ENCODE measurements around the gene ANAPC10. TPM values are rescaled to one million over a fixed set of nuclear protein-coding genes. Genes with fewer than 3 reads are reported as not detected.

ANAPC10 gene
- total RNA-seq, 8 experiments from 2014 or later = 17.8 to 41.8 (median 24.5) TPM

GRCh38 chr4:144970597-144970996 lies 127.4 kb downstream of the ANAPC10 start:
- Histone ChIP-seq H3K4me1 (replicated peaks in 1 of 2) (no peaks in the 10 kb centered on the region), H3K27ac (no peak overlapping the region), H3K4me3 (no peak overlapping the region)
- in situ Hi-C loops (cut with MboI; ENCODE audit: low pct_unique_long_range_greater_than_20kb in 2 of 9, low sequenced_read_pairs in 9 of 9, unreplicated experiment in 9 of 9) = no loop called here
- WGBS, 10 experiments = 14 to 100% (median 82%) methylated on average over 1 of the region's 1 CpG; no CpG with 5 or more reads in 1 of the 10 experiments
- no peak for ATAC-seq (replicated peaks in 6 of 8)

DNA sequence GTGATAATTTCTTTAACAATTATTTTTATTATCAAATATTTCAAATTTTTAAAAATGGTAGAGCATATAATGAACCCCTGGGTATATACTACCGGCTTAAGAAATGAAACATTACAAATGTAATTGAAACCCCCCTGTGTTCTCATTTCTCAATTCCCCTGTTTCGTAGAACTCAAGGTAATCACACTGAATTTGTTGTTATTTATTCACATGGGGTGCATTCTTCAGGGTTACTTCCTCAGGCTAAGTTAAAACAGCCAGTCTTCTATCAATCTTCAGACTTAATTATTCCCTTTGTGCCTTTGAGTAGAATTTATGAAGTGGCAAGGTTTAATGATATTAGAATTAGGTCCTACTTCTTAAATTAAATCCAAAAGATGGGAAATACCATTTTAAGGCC lies 128.2 kb downstream of the ANAPC10 start:
- Histone ChIP-seq H3K4me3 (no peak overlapping the region), H3K27ac (no peak overlapping the region), H3K4me1 (replicated peaks in 1 of 2) (no peaks in the 10 kb centered on the region)
- WGBS, 10 experiments = 40 to 100% (median 84%) methylated on average over 1 to 2 of the region's 2 CpGs; no CpG with 5 or more reads in 1 of the 10 experiments
- ATAC-seq (replicated peaks in 6 of 8) = no peak
- in situ Hi-C loops (cut with MboI; ENCODE audit: low pct_unique_long_range_greater_than_20kb in 2 of 9, low sequenced_read_pairs in 9 of 9, unreplicated experiment in 9 of 9) = no loop called here

GRCh38 chr4:144968606-144969005 lies 129.4 kb downstream of the ANAPC10 start:
- WGBS, 10 experiments = 29 to 100% (median 81%) methylated on average over 1 to 3 of the region's 3 CpGs
- in situ Hi-C loops (cut with MboI; ENCODE audit: low pct_unique_long_range_greater_than_20kb in 2 of 9, low sequenced_read_pairs in 9 of 9, unreplicated experiment in 9 of 9) = no loop called here
- Histone ChIP-seq H3K4me3 (no peak overlapping the region), H3K4me1 (replicated peaks in 1 of 2) (no peaks in the 10 kb centered on the region), H3K27ac (no peak overlapping the region)
- no peak for ATAC-seq (replicated peaks in 6 of 8)

GRCh38 chr4:144967161-144967560 lies 130.8 kb downstream of the ANAPC10 start:
- ATAC-seq (replicated peaks in 6 of 8) = no peak
- Histone ChIP-seq H3K27ac (no peak overlapping the region), H3K4me1 (replicated peaks in 1 of 2) (no peaks in the 10 kb centered on the region), H3K4me3 (no peak overlapping the region)
- in situ Hi-C loops (cut with MboI; ENCODE audit: low pct_unique_long_range_greater_than_20kb in 2 of 9, low sequenced_read_pairs in 9 of 9, unreplicated experiment in 9 of 9) = no loop called here
- 63 to 97% (median 93%) methylated on average over 2 to 4 of the region's 4 CpGs for WGBS, 10 experiments

DNA sequence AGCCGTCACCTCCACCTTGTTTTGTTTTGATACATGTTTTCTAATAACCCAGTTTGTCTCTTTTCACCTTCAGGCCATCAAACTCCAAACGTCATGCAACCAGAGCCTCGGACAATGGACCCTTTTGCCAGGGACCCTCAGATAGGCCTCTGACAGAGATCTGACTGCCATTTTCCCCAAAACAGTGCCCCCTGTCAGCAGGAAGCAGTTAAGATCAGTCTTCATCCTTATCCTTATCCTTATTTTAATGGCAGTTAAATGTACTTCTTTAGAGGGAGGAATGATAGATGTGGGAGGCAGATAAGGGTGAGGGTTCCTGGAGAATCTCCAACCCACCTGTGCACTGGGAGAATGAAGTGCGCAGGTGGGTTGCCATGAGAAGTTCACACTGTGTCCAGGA lies 135.7 kb downstream of the ANAPC10 start:
- no peak for ATAC-seq (replicated peaks in 6 of 8)
- no peak overlapping the region for H3K27ac ChIP-seq
- H3K4me3 ChIP-seq = no peak overlapping the region
- in situ Hi-C loops (cut with MboI; ENCODE audit: low pct_unique_long_range_greater_than_20kb in 2 of 9, low sequenced_read_pairs in 9 of 9, unreplicated experiment in 9 of 9) = no loop called here
- 63 to 100% (median 90%) methylated on average over 1 to 4 of the region's 4 CpGs; no CpG with 5 or more reads in 1 of the 10 experiments for WGBS, 10 experiments
- H3K4me1 ChIP-seq (replicated peaks in 1 of 2) = no peaks in the 10 kb centered on the region

DNA sequence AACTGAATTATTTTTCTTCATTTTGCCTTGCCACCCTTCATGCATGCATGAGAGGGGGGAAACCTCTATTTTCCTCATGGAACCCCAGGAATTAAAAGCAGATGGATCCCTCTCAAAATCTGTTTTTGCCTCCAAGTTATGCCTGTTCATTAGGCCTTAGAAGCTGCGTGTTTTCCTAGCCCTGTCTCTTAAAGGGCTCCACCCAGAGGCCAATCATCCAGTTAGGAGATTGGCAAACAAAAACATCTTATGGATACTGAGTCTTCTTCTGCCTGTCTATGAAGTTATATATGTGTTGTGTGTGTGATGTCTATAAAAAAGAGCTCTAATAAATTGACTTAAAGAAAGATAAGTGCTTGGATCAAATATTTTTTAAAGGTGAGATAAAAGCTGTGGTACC lies 142.9 kb downstream of the ANAPC10 start:
- in situ Hi-C loops (cut with MboI; ENCODE audit: low pct_unique_long_range_greater_than_20kb in 2 of 9, low sequenced_read_pairs in 9 of 9, unreplicated experiment in 9 of 9) = no loop called here
- Histone ChIP-seq H3K27ac (no peak overlapping the region), H3K4me3 (no peak overlapping the region), H3K4me1 (replicated peaks in 1 of 2) (no peaks in the 10 kb centered on the region)
- no peak for ATAC-seq (replicated peaks in 6 of 8)
- 0 to 100% (median 75%) methylated on average over 1 of the region's 1 CpG; no CpG with 5 or more reads in 2 of the 10 experiments for WGBS, 10 experiments

GRCh38 chr4:144954230-144954629 lies 143.8 kb downstream of the ANAPC10 start:
- Histone ChIP-seq H3K27ac (no peak overlapping the region), H3K4me3 (no peak overlapping the region), H3K4me1 (replicated peaks in 1 of 2) (no peaks in the 10 kb centered on the region)
- peak in 2 of 8 experiments; percentile 26 to 80 for ATAC-seq (replicated peaks in 6 of 8)
- WGBS, 10 experiments = 0 to 80% (median 60%) methylated on average over 1 of the region's 1 CpG; no CpG with 5 or more reads in 7 of the 10 experiments
- in situ Hi-C loops (cut with MboI; ENCODE audit: low pct_unique_long_range_greater_than_20kb in 2 of 9, low sequenced_read_pairs in 9 of 9, unreplicated experiment in 9 of 9) = no loop called here

GRCh38 chr4:144948421-144948820 lies 149.6 kb downstream of the ANAPC10 start:
- H3K4me3 ChIP-seq = no peak overlapping the region
- ATAC-seq (replicated peaks in 6 of 8) = no peak
- H3K27ac ChIP-seq = no peak overlapping the region
- in situ Hi-C loops (cut with MboI; ENCODE audit: low pct_unique_long_range_greater_than_20kb in 2 of 9, low sequenced_read_pairs in 9 of 9, unreplicated experiment in 9 of 9) = no loop called here
- peaks cover 0 to 2% of the 10 kb centered on the region in 2 donors for H3K4me1 ChIP-seq (replicated peaks in 1 of 2)
- 0 to 80% (median 45%) methylated on average over 1 to 5 of the region's 5 CpGs for WGBS, 10 experiments

GRCh38 chr4:144948009-144948408 lies 150.0 kb downstream of the ANAPC10 start:
- ATAC-seq (replicated peaks in 6 of 8) = no peak
- in situ Hi-C loops (cut with MboI; ENCODE audit: low pct_unique_long_range_greater_than_20kb in 2 of 9, low sequenced_read_pairs in 9 of 9, unreplicated experiment in 9 of 9) = no loop called here
- 14 to 86% (median 40%) methylated on average over 1 to 2 of the region's 2 CpGs; no CpG with 5 or more reads in 5 of the 10 experiments for WGBS, 10 experiments
- Histone ChIP-seq H3K4me1 (replicated peaks in 1 of 2) (peaks cover 0 to 2% of the 10 kb centered on the region in 2 donors), H3K4me3 (no peak overlapping the region), H3K27ac (no peak overlapping the region)

Other genes starting within 250 kb of the ANAPC10 start
- 100 to 1,000 TPM in 1 of 8 experiments, 10 to 100 TPM in 7; 61.4 to 117 (median 68.9) TPM for gene ABCE1, start 115 bp upstream of the ANAPC10 start, total RNA-seq
- 10 to 100 TPM; 17.4 to 52.4 (median 21.5) TPM for gene OTUD4, start 82.4 kb upstream of the ANAPC10 start, total RNA-seq